Measurements from ENCODE around the gene CDC42BPA. TPM values are rescaled to one million over a fixed set of nuclear protein-coding genes. Genes with fewer than 3 reads are reported as not detected.
A peak's percentile ranks its signal among the peaks of the same experiment; 100 is the strongest.

Gene CDC42BPA
- total and polyA plus RNA-seq, 2 of the 13 experiments (the other 11 are each of a cell fraction or from before 2014, with no cell fraction given) = 6.5 to 16.0 TPM

DNA sequence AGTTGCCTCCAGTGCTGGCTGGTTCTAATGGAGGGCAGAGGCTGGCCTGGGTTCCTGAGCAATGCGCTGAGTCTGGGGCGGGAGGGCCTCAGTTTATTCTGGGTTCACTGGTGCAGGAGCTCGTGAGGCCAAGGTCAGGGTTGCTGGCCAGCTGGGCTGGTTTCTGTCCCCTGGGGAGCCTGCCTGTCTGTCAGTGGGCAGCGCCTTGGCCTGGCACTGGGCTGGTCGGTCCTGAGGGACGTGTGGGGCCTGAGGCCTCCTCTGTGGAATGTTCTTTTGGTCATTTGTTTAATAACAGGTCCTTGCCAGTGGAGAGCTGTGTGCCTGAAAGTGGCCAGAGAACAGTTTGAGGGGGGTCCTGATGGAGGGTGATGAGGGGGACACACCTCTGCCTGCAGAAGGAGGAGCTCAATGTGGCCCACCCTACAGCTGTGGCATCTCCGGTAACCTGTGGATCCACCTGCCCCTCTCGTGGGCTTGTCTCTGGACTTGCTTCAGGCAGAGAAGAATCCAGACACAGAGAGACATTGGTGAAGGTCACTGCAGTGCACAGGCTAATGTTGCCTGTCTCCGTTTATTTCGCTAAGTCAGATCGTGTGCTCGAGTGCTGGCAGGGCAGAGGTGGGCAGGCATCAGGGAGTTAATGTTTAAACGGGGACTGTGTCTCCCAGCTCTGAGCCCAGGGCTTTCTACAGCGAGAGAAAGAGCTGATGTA, 343.6 kb downstream of the CDC42BPA start (continued):
- TF ChIP-seq, protein P1, sequence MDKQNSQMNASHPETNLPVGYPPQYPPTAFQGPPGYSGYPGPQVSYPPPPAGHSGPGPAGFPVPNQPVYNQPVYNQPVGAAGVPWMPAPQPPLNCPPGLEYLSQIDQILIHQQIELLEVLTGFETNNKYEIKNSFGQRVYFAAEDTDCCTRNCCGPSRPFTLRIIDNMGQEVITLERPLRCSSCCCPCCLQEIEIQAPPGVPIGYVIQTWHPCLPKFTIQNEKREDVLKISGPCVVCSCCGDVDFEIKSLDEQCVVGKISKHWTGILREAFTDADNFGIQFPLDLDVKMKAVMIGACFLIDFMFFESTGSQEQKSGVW (CRISPR knock-in tag; IDR thresholded peaks at IDR 0.05; ENCODE audit: borderline replicate concordance) = no peak
- TF ChIP-seq SNRNP70 (IDR thresholded peaks at IDR 0.05; ENCODE audit: low read depth, low read length) = no peak
- TF ChIP-seq ZNF143 (CRISPR knock-in tag; IDR thresholded peaks at IDR 0.05) = no peak
- peak; percentile 56; the same call in 1 of the 2 replicates for TF ChIP-seq ZNF451 (CRISPR knock-in tag; IDR thresholded peaks at IDR 0.05)
- no peak for TF ChIP-seq NFIC (IDR thresholded peaks at IDR 0.05; ENCODE audit: low read length)
- no peak; the same call in 1 of the 2 replicates for TF ChIP-seq ZFY (CRISPR knock-in tag; IDR thresholded peaks at IDR 0.05)
- TF ChIP-seq, protein P2, sequence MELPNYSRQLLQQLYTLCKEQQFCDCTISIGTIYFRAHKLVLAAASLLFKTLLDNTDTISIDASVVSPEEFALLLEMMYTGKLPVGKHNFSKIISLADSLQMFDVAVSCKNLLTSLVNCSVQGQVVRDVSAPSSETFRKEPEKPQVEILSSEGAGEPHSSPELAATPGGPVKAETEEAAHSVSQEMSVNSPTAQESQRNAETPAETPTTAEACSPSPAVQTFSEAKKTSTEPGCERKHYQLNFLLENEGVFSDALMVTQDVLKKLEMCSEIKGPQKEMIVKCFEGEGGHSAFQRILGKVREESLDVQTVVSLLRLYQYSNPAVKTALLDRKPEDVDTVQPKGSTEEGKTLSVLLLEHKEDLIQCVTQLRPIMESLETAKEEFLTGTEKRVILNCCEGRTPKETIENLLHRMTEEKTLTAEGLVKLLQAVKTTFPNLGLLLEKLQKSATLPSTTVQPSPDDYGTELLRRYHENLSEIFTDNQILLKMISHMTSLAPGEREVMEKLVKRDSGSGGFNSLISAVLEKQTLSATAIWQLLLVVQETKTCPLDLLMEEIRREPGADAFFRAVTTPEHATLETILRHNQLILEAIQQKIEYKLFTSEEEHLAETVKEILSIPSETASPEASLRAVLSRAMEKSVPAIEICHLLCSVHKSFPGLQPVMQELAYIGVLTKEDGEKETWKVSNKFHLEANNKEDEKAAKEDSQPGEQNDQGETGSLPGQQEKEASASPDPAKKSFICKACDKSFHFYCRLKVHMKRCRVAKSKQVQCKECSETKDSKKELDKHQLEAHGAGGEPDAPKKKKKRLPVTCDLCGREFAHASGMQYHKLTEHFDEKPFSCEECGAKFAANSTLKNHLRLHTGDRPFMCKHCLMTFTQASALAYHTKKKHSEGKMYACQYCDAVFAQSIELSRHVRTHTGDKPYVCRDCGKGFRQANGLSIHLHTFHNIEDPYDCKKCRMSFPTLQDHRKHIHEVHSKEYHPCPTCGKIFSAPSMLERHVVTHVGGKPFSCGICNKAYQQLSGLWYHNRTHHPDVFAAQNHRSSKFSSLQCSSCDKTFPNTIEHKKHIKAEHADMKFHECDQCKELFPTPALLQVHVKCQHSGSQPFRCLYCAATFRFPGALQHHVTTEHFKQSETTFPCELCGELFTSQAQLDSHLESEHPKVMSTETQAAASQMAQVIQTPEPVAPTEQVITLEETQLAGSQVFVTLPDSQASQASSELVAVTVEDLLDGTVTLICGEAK (IDR thresholded peaks at IDR 0.05) = no peak
- TF ChIP-seq, protein P2 (CRISPR knock-in tag; IDR thresholded peaks at IDR 0.05) = no peak
- TF ChIP-seq MAFK (conservative IDR thresholded peaks at IDR 0.05 in 1 of 2, IDR thresholded peaks at IDR 0.05 in 1 of 2; ENCODE audit: low read length in 2 of 2) = 0 out of 4 replicates have a peak, but pooled peaks of 1 of the 2 experiments have one; percentile 1
- TF ChIP-seq ZNF790 (CRISPR knock-in tag; IDR thresholded peaks at IDR 0.05; ENCODE audit: borderline replicate concordance) = no peak; the same call in 1 of the 2 replicates
- TF ChIP-seq ZNF883 (CRISPR knock-in tag; IDR thresholded peaks at IDR 0.05; ENCODE audit: not compliant biosample characterization) = peak; percentile 20
- no peak for TF ChIP-seq CBX2 (IDR thresholded peaks at IDR 0.05; ENCODE audit: low read depth, low read length)
- no peak for TF ChIP-seq CBX2 (CRISPR knock-in tag; IDR thresholded peaks at IDR 0.05; ENCODE audit: low read depth)
- TF ChIP-seq ZBTB20 (CRISPR knock-in tag; IDR thresholded peaks at IDR 0.05; ENCODE audit: borderline replicate concordance, low read depth) = no peak
- no peak; the same call in 1 of the 2 replicates for TF ChIP-seq THYN1 (CRISPR knock-in tag; IDR thresholded peaks at IDR 0.05; ENCODE audit: borderline replicate concordance, low read depth)
- peak; percentile 36; the same call in 1 of the 2 replicates for TF ChIP-seq HDAC2 (CRISPR knock-in tag; IDR thresholded peaks at IDR 0.05)
- peak; percentile 87 for TF ChIP-seq RXRA (CRISPR knock-in tag; IDR thresholded peaks at IDR 0.05)
- no peak for TF ChIP-seq LCORL (IDR thresholded peaks at IDR 0.05)
- peak; percentile 49 for TF ChIP-seq LCORL (CRISPR knock-in tag; IDR thresholded peaks at IDR 0.05)
- TF ChIP-seq ZNF879 (CRISPR knock-in tag; IDR thresholded peaks at IDR 0.05) = no peak
- no peak for TF ChIP-seq ZFP62 (CRISPR knock-in tag; IDR thresholded peaks at IDR 0.05)
- TF ChIP-seq, protein P3, sequence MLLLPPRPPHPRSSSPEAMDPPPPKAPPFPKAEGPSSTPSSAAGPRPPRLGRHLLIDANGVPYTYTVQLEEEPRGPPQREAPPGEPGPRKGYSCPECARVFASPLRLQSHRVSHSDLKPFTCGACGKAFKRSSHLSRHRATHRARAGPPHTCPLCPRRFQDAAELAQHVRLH (CRISPR knock-in tag; IDR thresholded peaks at IDR 0.05; ENCODE audit: borderline replicate concordance, low read depth) = no peak
